ENCODE measurements around the gene STK16.

Gene STK16

DNA sequence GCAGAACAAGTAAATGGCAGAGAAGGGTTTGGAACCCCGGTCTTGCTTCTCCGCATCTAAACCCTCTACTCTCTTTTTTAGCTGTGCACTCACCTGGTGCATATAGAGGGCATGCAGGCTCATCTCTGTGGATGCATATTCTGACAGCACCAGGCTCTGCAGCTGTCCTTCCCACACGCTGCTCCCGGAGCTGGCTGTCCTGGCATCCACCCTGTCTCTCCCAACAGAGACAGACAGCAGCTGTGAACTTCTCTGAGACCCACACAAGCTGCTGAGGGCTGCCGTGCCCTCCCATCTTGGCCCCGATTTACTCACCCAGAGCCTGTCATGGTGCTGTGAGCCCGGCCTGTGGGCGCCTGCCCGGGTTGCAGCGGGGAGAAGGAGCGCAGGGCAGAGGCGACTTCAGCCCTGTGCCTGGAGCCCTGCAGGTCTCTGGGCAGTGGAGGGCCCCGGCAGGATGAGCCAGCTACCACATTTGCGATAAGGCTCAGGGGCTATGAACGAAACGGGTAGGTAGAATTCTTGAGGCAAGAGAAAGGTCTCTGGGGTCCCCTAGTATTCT, 23.2 kb upstream of the STK16 start:
- TF ChIP-seq, protein P1, sequence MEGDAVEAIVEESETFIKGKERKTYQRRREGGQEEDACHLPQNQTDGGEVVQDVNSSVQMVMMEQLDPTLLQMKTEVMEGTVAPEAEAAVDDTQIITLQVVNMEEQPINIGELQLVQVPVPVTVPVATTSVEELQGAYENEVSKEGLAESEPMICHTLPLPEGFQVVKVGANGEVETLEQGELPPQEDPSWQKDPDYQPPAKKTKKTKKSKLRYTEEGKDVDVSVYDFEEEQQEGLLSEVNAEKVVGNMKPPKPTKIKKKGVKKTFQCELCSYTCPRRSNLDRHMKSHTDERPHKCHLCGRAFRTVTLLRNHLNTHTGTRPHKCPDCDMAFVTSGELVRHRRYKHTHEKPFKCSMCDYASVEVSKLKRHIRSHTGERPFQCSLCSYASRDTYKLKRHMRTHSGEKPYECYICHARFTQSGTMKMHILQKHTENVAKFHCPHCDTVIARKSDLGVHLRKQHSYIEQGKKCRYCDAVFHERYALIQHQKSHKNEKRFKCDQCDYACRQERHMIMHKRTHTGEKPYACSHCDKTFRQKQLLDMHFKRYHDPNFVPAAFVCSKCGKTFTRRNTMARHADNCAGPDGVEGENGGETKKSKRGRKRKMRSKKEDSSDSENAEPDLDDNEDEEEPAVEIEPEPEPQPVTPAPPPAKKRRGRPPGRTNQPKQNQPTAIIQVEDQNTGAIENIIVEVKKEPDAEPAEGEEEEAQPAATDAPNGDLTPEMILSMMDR (conservative IDR thresholded peaks at IDR 0.05; ENCODE audit: low read length), result no peak
- no peak for TF ChIP-seq EZH2phosphoT487 (IDR thresholded peaks at IDR 0.05; ENCODE audit: borderline replicate concordance)
- Histone ChIP-seq H3K4me1 (ENCODE audit: insufficient read depth, low read length, poor library complexity, severe bottlenecking) (peaks cover 10% of the 10 kb centered on the region), H3K4me3 (ENCODE audit: low read length, poor library complexity, severe bottlenecking) (no peak overlapping the region), H3K27me3 (ENCODE audit: insufficient read depth, low read length, poor library complexity, severe bottlenecking) (no peaks in the 10 kb centered on the region), H4K20me1 (ENCODE audit: insufficient read depth, low read length, poor library complexity, severe bottlenecking) (no peaks in the 10 kb centered on the region), H3F3A (ENCODE audit: low read depth) (no peaks in the 10 kb centered on the region), H3K4me2 (ENCODE audit: low read depth, low read length, poor library complexity, severe bottlenecking) (no peak overlapping the region), H3K36me3 (ENCODE audit: insufficient read depth, low read length) (peaks cover 57% of the 10 kb centered on the region; the same call in 1 of the 2 replicates), H3K9me3 (ENCODE audit: insufficient read depth, low read depth, low read length) (no peaks in the 10 kb centered on the region), H3K9ac (ENCODE audit: low read depth, low read length, poor library complexity, severe bottlenecking) (no peak overlapping the region), H2AFZ (ENCODE audit: low read length) (no peak overlapping the region), H3K9me2 (replicated peaks; ENCODE audit: low read depth, low read length) (no peaks in the 10 kb centered on the region), H3K79me2 (ENCODE audit: insufficient read depth, low read length) (peaks cover 2% of the 10 kb centered on the region; the same call in 1 of the 2 replicates)

DNA sequence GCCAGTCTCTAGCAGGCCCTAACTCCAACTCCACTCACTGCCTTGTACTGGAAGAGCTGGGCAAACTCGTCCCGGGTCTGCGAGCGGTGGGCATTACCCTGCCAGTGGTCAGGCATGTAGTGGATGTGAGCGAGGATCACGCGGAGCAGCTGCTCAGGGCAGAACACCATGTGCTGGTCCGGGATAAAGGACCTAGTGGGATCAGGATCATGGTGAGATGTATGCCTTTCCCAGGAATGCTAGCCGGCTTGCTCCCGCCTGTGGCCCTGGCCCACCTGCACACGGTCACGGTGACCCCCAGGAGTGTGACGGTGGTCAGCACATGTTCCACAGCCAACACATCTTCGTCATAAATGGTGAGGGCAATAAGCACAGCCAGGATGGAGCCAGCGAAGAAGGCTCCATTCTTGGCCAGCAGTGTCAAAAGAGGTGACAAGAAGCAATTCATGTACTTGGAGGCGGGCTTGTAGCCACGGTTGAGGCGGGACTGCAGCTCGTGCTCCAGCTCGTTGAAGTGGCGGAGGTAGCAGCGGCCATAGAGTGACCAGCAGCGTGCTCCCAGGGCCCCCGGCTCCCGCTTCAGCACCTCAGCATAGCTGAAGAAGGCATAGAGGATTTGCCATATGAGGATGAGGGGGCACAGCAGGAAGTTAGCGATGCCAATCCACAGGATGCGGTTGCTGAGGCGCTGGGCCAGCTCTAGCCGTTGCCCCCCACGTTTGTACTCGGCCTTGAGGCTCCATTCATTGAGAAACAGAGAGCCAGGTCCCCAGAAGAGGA, 21.3 kb upstream of the STK16 start:
- H4K20me1 ChIP-seq (ENCODE audit: insufficient read depth, low read length, poor library complexity, severe bottlenecking), result peaks cover 13% of the 10 kb centered on the region
- no peaks in the 10 kb centered on the region for H3K9me3 ChIP-seq (ENCODE audit: insufficient read depth, low read depth, low read length)
- no peak overlapping the region for H3K4me2 ChIP-seq (ENCODE audit: low read depth, low read length, poor library complexity, severe bottlenecking)
- H3K9ac ChIP-seq (ENCODE audit: low read depth, low read length, poor library complexity, severe bottlenecking), result no peak overlapping the region
- no peak for TF ChIP-seq EZH2phosphoT487 (IDR thresholded peaks at IDR 0.05; ENCODE audit: borderline replicate concordance)
- TF ChIP-seq, protein P1 (conservative IDR thresholded peaks at IDR 0.05; ENCODE audit: low read length), result no peak
- H3K27me3 ChIP-seq (ENCODE audit: insufficient read depth, low read length, poor library complexity, severe bottlenecking), result no peaks in the 10 kb centered on the region
- H2AFZ ChIP-seq (ENCODE audit: low read length), result no peak overlapping the region
- H3K36me3 ChIP-seq (ENCODE audit: insufficient read depth, low read length), result peaks cover 57% of the 10 kb centered on the region; the same call in 1 of the 2 replicates
- peaks cover 10% of the 10 kb centered on the region for H3K4me1 ChIP-seq (ENCODE audit: insufficient read depth, low read length, poor library complexity, severe bottlenecking)
- H3K4me3 ChIP-seq (ENCODE audit: low read length, poor library complexity, severe bottlenecking), result no peak overlapping the region
- H3K79me2 ChIP-seq (ENCODE audit: insufficient read depth, low read length), result peaks cover 22% of the 10 kb centered on the region
- no peaks in the 10 kb centered on the region for H3F3A ChIP-seq (ENCODE audit: low read depth)
- no peaks in the 10 kb centered on the region for H3K9me2 ChIP-seq (replicated peaks; ENCODE audit: low read depth, low read length)

DNA sequence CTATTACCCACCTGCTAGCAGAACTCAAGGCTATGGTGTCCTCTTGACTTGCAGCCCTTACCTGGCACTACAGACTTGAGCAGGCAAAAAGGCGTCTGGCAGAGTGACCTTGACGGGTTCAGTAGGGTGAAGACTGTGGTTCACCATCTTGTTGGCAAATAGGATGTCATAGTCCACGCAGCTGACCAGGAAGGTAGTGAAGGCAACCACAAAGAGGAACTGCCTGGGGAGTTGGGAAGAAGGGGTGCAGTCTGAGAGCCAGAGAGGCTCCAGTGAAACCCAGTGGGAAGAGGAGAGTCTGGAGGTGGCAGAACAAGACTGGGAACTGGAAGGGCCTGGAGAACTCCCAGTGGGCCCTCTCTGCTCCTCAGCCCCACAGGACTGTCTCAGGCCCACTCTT, 19.9 kb upstream of the STK16 start:
- no peak overlapping the region for H3K4me3 ChIP-seq (ENCODE audit: low read length, poor library complexity, severe bottlenecking)
- no peaks in the 10 kb centered on the region for H3K9me3 ChIP-seq (ENCODE audit: insufficient read depth, low read depth, low read length)
- H3K9ac ChIP-seq (ENCODE audit: low read depth, low read length, poor library complexity, severe bottlenecking), result no peak overlapping the region
- H3F3A ChIP-seq (ENCODE audit: low read depth), result no peaks in the 10 kb centered on the region
- H2AFZ ChIP-seq (ENCODE audit: low read length), result no peak overlapping the region
- peaks cover 55% of the 10 kb centered on the region; the same call in 1 of the 2 replicates for H3K36me3 ChIP-seq (ENCODE audit: insufficient read depth, low read length)
- TF ChIP-seq EZH2phosphoT487 (IDR thresholded peaks at IDR 0.05; ENCODE audit: borderline replicate concordance), result no peak
- TF ChIP-seq, protein P1 (conservative IDR thresholded peaks at IDR 0.05; ENCODE audit: low read length), result no peak
- no peaks in the 10 kb centered on the region for H3K9me2 ChIP-seq (replicated peaks; ENCODE audit: low read depth, low read length)
- H3K4me1 ChIP-seq (ENCODE audit: insufficient read depth, low read length, poor library complexity, severe bottlenecking), result peaks cover 10% of the 10 kb centered on the region
- H4K20me1 ChIP-seq (ENCODE audit: insufficient read depth, low read length, poor library complexity, severe bottlenecking), result peaks cover 13% of the 10 kb centered on the region
- H3K79me2 ChIP-seq (ENCODE audit: insufficient read depth, low read length), result peaks cover 28% of the 10 kb centered on the region
- H3K27me3 ChIP-seq (ENCODE audit: insufficient read depth, low read length, poor library complexity, severe bottlenecking), result no peaks in the 10 kb centered on the region
- H3K4me2 ChIP-seq (ENCODE audit: low read depth, low read length, poor library complexity, severe bottlenecking), result no peak overlapping the region

All from Loucy (cell line).